ENCODE measurements around the gene ENTPD6. TPM values are rescaled to one million over a fixed set of nuclear protein-coding genes. Genes with fewer than 3 reads are reported as not detected.
A peak's percentile ranks its signal among the peaks of the same experiment; 100 is the strongest.

ENTPD6 gene
- total and polyA plus RNA-seq, 2 of the 4 experiments (the other 2 are of a cell fraction): 61.1 to 98.6 TPM

DNA sequence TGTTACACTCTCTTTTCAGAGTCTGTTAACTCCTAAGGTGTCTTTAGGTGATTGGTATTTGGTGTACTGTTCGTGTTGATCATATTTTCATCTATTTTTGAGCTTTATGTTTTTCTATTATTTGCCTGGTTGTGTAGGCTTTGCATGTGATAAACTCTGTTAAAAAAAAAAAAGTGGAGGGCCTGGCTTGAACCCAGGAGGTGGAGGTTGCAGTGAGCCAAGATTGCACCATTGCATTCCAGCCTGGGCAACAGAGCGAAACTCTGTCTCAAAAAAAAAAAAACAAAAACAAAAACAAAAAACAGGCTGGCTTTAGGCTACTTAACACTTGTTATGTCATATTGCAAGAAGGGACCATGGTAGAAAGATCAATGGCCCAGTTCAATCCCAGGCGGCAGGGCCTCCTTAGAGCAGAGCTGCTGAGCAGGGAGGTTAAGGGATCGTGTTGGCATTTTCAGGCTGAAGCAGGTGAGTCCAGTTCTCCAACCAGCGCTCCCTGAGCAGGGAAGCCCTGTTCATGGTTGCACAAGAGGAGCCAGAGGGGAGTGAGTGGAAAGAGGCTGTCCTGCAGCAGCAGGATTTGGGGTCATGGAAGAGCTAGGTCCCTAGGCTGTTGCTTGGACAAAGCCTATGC, 60.8 kb downstream of the ENTPD6 start:
- H2AK5ac ChIP-seq (ENCODE audit: low read depth, low read length): no peak overlapping the region
- no peak overlapping the region for H3K4me2 ChIP-seq (ENCODE audit: low read depth, low read length)
- dilution Hi-C loops (cut with HindIII; ENCODE audit: low sequenced_read_pairs, unreplicated experiment): no loop called here
- no peak overlapping the region for H3K27ac ChIP-seq (ENCODE audit: insufficient read depth, low read length)
- ChIA-PET POLR2A (ENCODE audit: unreplicated experiment) (no interaction called here), CTCF (no interaction called here)
- no peak for DNase-seq
- 100% methylated on average over 2 of the region's 5 CpGs; no CpG with 5 or more reads in 1 of the 2 experiments for WGBS, 2 experiments (ENCODE audit: extremely low coverage in 2 of 2, insufficient read length in 1 of 2)
- in situ Hi-C loops (cut with MboI; ENCODE audit: low sequenced_read_pairs): loop anchor here (10.0 to 25.0 kb wide), 5 partner anchors 62 to 1619 kb away; partner anchors contain the start of genes APMAP, CST3 and ENTPD6
- intact Hi-C loops (cut with micrococcal nuclease): no loop called here
- no peak for ATAC-seq (ENCODE audit: low read depth)
- no peak for TF ChIP-seq CHD1 (IDR thresholded peaks at IDR 0.05; ENCODE audit: low read depth, low read length)
- no peak for TF ChIP-seq RAD21 (IDR thresholded peaks at IDR 0.05; ENCODE audit: low read length)
- no peak for TF ChIP-seq POLR2A (IDR thresholded peaks at IDR 0.05; ENCODE audit: low read depth, low read length)
- TF ChIP-seq FOS (IDR thresholded peaks at IDR 0.05; ENCODE audit: low read depth, low read length): no peak
- TF ChIP-seq MXI1 (IDR thresholded peaks at IDR 0.05; ENCODE audit: borderline replicate concordance, low read depth, low read length): no peak
- TF ChIP-seq CEBPB (IDR thresholded peaks at IDR 0.05; ENCODE audit: low read depth, low read length): no peak
- TF ChIP-seq RFX5 (IDR thresholded peaks at IDR 0.05; ENCODE audit: low read depth, low read length): no peak
- no peak for TF ChIP-seq SMC3 (IDR thresholded peaks at IDR 0.05; ENCODE audit: low read depth, low read length)
- no peak for TF ChIP-seq RCOR1 (IDR thresholded peaks at IDR 0.05; ENCODE audit: insufficient replicate concordance, low read length)
- TF ChIP-seq MAFK (IDR thresholded peaks at IDR 0.05; ENCODE audit: low read depth, low read length): no peak
- no peak for TF ChIP-seq USF2 (IDR thresholded peaks at IDR 0.05; ENCODE audit: low read depth, low read length)
- TF ChIP-seq NFE2L2 (IDR thresholded peaks at IDR 0.05; ENCODE audit: low read depth, low read length): no peak
- TF ChIP-seq, protein P1, sequence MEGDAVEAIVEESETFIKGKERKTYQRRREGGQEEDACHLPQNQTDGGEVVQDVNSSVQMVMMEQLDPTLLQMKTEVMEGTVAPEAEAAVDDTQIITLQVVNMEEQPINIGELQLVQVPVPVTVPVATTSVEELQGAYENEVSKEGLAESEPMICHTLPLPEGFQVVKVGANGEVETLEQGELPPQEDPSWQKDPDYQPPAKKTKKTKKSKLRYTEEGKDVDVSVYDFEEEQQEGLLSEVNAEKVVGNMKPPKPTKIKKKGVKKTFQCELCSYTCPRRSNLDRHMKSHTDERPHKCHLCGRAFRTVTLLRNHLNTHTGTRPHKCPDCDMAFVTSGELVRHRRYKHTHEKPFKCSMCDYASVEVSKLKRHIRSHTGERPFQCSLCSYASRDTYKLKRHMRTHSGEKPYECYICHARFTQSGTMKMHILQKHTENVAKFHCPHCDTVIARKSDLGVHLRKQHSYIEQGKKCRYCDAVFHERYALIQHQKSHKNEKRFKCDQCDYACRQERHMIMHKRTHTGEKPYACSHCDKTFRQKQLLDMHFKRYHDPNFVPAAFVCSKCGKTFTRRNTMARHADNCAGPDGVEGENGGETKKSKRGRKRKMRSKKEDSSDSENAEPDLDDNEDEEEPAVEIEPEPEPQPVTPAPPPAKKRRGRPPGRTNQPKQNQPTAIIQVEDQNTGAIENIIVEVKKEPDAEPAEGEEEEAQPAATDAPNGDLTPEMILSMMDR (conservative IDR thresholded peaks at IDR 0.05; ENCODE audit: low read depth, low read length): no peak
- no peak for TF ChIP-seq ELK1 (IDR thresholded peaks at IDR 0.05; ENCODE audit: borderline replicate concordance, low read depth, low read length)
- no peak for TF ChIP-seq MAZ (IDR thresholded peaks at IDR 0.05; ENCODE audit: borderline replicate concordance, low read depth, low read length)
- TF ChIP-seq BHLHE40 (IDR thresholded peaks at IDR 0.05; ENCODE audit: low read depth, low read length): no peak
- no peak overlapping the region for H2BK120ac ChIP-seq (ENCODE audit: low read depth, low read length)
- H4K8ac ChIP-seq (ENCODE audit: low read depth in 2 of 2, low read length in 2 of 2): no peak overlapping the region
- H3K9ac ChIP-seq (ENCODE audit: low read depth, low read length): no peak overlapping the region
- no peak overlapping the region for H2BK20ac ChIP-seq (ENCODE audit: low read depth, low read length)
- H3K56ac ChIP-seq (ENCODE audit: extremely low read depth, insufficient read depth, low read length): no peak overlapping the region
- no peak overlapping the region for H4K5ac ChIP-seq (ENCODE audit: low read depth, low read length)
- peak overlapping the region; percentile 25 for H2AK9ac ChIP-seq (replicated peaks; ENCODE audit: low read depth, low read length, poor library complexity)
- H2BK15ac ChIP-seq (ENCODE audit: low read depth, low read length): no peak overlapping the region
- H3K79me1 ChIP-seq (ENCODE audit: low read depth in 1 of 2, low read length in 2 of 2): peaks cover 34 to 87% of the 10 kb centered on the region in 2 experiments
- H3K36me3 ChIP-seq (ENCODE audit: control insufficient read depth, insufficient read depth, low read length): peaks cover 28% of the 10 kb centered on the region
- no peaks in the 10 kb centered on the region for H3K27me3 ChIP-seq (ENCODE audit: control insufficient read depth, insufficient read depth, low read length)
- H2AFZ ChIP-seq (replicated peaks; ENCODE audit: low read length, poor library complexity): no peak overlapping the region
- H3K23ac ChIP-seq (ENCODE audit: low read depth, low read length): no peak overlapping the region; the same call in 1 of the 2 replicates
- no peak overlapping the region for H3K4ac ChIP-seq (ENCODE audit: low read depth, low read length)
- H2BK5ac ChIP-seq (ENCODE audit: low read depth, low read length, poor library complexity, severe bottlenecking): no peak overlapping the region
- H4K20me1 ChIP-seq (ENCODE audit: insufficient read depth, low read length): peaks cover 79% of the 10 kb centered on the region
- no peak overlapping the region for H3K4me3 ChIP-seq (ENCODE audit: insufficient read depth, low read depth, low read length)
- peaks cover 35% of the 10 kb centered on the region for H3K9me1 ChIP-seq (ENCODE audit: insufficient read depth, low read length)
- peaks cover 8% of the 10 kb centered on the region for H3K4me1 ChIP-seq (ENCODE audit: control insufficient read depth, insufficient read depth, low read length)
- no peak overlapping the region for H3K18ac ChIP-seq (ENCODE audit: low read depth, low read length)
- no peak overlapping the region for H4K91ac ChIP-seq (ENCODE audit: insufficient read depth, low read depth, low read length)
- H3K9me3 ChIP-seq (ENCODE audit: control insufficient read depth, insufficient read depth, low read length): no peaks in the 10 kb centered on the region
- no peak overlapping the region for H3K14ac ChIP-seq (replicated peaks; ENCODE audit: low read depth, low read length)
- BruUV-seq (replicated peaks): no TSS peak

All from IMR-90 (cell line).